ENCODE results near the gene ADD2.

Gene ADD2

GRCh38 chr2:70785137-70785911 lies 17.3 kb upstream of the ADD2 start:
- DNase-seq, result peak; percentile 39

- DNase-seq, result no peak
These were observed 16.3 kb upstream of the ADD2 start for GRCh38 chr2:70784320-70784719.

DNA sequence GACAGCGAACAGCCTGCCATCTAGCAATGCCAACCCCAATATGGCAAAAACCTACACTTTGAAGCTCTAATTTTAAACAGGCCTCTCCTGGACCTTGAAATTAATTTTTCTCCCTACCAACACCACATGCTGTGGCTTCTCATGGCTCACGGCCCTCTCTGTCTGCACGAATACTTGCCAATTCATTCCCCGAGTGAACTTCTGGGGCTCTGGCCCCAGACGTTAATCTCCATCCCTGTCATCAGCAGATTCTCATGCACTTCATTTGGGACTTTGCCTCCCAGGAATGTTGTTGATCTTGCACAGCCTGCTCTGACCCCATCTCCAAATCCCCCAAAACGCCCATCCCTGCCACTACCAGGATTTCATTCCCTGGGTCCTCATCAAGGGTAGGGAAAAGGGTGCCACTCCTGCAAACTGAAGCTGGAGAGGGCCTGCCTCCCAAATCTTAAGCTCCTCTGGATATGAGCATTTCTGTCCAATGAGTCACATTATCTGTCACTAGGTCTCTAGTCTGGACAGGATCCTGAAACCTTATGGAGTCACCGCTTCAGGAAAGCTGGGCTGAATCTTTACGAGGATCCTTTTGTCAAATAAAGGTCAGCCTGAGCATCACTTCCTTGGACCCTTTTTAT lies 12.0 kb upstream of the ADD2 start:
- no peak for DNase-seq

DNA sequence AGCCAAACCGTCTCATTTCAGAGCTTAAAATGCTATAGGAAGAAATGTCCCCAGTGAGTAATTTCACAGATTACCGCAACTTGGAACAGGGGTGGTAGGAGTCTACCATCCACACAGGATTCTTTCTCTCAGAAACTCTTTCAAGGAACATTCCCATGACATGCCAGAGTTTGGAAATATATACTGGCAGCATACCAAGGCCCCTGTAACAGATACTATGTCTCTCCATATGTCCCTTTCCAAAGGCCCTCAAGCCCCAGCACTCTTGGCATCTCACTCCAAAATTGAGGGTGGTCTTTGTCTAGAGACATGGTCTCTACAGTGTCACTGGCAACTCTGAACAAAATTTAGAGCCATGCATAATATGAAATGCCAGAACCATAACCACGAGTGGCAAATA lies 11.5 kb upstream of the ADD2 start:
- DNase-seq, result no peak

DNA sequence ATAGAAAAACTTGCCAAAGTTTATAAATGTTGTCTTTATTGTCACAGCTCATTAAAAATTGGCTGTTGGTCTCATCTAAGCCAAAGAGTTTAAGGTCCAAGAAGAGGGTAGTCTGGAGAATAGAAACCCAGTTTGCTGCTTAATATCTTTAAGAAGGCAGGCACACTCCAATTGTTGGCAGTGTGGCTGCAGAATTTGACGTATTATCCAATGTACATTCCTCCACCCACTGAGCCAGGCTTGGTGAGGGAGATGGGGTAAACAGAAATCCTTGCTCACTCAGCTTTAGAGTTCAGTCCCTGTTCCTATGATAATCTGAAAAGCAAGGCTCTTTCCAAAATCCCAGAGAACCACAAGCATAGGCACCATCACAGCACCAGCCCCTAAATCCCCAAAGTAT lies 10.7 kb upstream of the ADD2 start:
- no peak for DNase-seq

DNA sequence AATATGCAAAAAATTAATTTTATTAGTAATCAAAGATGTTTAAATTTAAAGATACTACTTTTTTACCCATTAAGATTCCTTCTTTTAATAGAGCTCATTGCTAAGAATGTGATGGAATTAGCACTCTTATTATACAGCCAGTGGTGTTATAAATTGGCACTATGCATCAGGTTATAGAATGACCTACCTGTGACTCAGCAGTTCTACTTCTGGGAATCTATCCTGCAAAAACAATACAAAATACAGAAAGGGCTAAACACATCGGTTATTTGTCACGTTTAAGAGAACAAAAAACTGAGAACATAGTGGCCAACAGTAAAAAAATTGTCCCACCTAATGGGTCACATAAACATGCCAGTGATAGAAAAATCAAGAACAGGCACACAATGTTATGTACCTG lies 9.4 kb upstream of the ADD2 start:
- no peak for DNase-seq

DNA sequence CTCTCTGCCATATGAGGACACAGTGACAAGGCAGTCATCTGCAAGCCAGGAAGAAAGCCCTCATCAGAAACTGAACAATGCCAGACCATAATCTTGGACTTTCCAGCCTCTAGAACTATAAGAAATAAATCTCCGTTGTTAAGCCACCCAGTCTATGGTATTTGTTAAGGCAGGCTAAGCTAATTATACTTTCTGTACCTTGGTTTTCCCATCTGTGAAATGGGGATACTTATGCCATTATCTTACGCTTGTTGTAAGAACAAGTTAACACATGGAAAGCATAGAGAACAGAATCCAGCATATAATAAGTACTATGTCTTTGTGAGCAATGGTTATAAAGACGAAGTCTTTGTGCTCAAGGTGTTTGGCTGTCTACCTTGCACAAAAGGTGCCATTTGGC lies 8.3 kb upstream of the ADD2 start:
- DNase-seq, result no peak

- no peak for DNase-seq
These were observed 7.1 kb upstream of the ADD2 start for GRCh38 chr2:70775141-70775540.

DNA sequence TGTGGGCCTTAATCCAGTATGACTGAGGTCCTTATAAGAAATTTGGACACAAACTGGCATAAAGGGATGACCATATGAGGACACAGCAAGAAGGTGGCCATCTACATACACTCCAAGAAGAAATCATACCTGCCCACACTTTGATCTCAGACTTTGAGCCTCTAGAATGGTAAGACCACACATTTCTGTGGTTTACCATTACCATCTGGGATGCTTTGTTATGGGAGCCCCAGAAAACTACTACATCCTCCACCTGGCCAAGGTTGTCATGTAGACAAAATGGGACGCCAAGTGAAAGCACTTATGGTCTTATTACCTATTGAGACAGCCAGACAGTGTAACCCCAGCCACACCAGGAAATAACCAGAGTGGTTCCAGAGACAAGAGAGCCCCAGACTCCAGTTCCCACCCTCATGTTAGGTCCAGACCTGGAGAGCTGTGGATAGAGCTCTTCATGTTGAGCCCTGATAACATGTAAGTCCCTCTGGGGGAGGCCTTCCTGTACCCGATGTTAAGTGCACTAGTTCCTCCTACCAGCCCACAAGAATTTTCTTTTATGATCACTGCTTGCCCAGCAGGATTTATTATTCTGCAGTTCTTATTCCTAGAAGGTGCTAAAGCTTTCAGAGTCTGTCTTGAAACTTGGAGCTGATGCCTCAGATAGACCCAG lies 4.6 kb upstream of the ADD2 start:
- DNase-seq, result no peak

- DNase-seq, result no peak
These were observed 3.4 kb upstream of the ADD2 start for GRCh38 chr2:70771446-70771845.

DNA sequence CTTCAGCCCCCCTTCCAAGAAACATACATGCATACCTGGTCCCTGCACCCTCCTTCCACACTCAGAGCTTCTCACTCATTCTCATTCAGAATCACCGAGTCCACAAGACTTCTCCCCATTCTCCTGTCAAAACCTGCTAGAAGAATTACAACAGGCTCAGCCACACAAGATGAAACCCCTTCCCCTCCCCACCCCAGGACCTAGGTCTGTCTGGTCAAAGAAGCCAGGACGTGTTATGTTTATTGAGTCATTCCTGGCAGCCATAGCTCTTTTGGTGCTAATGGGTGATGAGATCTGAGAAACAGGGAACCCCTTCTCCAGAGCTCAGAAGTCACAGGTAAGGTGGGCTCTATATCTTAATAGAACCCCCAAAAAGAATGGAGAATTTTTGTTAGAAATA lies 1.4 kb upstream of the ADD2 start:
- no peak for DNase-seq

- DNase-seq, result no peak
These were observed 638 bp upstream of the ADD2 start for GRCh38 chr2:70768590-70769085.

DNA sequence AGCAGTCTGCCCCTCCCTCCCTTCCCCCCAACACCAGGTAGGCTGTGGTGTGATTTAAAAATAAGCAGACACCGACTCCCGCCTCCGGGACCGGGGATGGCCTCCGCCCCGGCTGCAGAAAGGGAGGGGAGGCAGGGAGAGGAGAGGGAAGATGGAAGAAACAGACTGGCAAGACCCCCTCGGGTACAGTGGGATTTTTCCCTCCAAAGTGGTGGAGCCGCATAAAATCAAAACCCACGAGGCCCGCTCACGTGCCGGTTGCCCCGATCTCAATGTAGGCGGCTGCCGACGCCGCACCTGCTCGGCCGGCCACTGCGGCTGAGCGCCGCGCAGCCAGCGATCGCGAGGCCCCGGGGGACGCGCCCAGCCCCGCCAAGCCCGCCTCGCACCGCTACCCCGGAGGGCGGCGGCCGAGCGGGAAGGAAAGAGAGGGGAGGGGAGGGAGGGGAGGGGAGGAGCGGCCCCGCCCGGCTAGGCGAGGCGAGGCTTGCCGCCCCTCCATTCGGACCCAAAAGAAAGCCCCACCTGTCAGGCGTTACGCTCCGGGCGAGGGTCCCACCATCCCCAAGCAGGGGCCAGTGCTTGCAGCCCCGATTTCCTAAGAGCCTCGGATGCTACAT lies 811 bp downstream of the ADD2 start:
- DNase-seq, result no peak

DNA sequence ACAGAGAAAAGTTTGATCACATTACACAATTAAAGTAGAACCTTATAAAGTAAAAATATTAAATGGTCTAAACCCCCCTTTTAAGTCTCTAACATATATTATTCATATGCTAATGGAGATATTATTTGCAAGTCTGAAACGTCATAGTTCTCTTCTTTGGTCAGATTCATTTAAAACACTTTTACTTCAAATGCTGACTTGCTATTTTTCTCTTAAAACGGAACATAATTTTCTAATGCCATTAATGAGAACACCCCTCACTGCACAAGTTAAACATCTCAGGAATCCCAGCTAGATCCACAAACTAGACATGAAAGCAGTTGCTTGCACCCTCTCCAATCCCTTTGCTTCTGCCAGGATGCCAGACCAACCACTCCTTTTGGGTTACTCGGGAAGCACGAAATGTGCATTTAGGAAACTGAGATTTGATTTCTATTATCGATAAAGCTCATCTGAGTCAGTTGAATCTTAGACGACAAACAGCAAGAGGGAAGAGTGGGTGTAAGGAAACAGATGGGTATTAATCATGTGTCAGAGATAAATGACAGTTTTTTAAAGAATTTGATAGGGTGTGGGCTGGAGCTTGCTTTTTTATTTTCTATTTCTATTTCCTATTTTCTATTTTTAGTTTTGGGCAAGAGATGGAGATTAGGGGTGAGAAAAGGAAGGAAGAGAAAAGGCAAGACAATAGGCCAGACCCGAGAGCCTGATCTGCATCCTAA lies 1.5 kb downstream of the ADD2 start:
- DNase-seq, result no peak

DNA sequence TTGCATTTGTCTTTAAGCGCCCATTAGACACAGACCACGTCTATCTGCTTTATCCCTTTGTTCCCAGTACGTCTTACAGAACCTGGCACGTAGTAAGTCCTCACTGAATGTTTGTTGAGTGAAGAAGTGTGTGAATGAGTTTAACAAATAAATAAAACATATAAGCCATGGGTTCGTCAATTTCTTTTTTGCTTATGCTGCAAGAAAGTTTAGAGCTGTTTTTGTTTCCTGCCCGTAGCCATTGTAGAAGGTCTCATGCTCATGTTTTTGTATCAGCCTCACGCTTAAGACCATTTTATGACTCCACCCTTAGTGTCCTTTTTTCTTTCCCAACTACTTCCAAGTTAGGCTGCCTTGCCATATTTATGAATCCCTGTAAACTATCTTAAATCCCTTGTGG lies 2.5 kb downstream of the ADD2 start:
- DNase-seq, result no peak

DNA sequence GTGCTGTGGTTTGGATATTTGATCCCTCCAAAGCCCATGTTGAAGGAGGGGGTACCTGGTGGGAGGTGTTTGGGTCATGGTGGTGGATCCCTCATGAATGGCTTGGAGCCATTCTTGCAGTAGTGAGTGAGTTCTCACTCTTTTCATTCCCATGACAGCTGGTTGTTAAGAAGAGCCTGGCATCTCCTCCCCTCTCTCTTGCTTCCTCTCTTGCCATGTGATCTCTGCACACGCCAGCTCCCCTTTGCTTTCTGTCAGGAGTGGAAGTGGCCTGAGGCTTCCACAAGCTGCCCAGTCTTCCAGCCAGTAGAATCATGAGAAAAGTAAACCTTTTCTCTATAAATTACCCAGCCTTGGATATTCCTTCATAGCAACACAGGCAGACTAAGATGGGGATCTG lies 8.6 kb downstream of the ADD2 start:
- DNase-seq, result no peak

DNA sequence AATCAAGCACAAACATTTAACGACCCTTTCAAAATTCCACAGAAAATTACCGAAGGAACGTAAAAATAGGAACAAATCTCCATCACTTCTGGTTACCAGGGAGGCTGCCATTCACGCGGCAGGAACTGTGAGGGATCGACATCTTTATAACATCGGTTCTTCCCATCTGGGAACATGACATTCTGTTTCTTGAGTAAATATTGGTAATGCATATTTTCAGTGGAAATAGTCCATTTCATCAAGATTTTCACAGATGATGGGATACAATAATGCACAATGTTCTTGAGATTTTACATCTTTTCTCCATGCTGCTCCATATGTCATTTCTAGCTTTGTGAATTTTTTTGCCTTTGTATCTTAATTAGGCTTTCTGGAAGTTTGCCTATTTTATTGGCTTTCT lies 10.0 kb downstream of the ADD2 start:
- no peak for DNase-seq

- DNase-seq, result no peak
These were observed 10.6 kb downstream of the ADD2 start for GRCh38 chr2:70757360-70757759.

DNA sequence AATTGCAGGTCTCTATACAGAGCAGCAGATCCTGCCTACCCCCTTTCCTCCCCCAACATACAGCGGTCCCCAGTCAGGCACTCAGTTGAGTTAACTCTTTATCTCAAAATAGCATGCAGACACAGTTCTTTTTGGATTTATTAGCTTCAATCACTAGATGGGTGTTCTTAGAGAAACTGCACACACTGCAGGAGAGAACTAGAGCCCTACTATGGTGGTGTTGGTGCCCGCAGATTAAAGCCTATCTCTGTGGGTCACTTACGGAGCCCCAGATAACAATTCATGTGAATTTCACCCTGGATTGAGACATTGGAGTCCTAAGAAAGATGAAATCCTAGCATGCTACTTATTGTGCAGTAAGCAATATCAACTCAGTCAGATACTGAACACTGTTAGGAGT lies 11.9 kb downstream of the ADD2 start:
- DNase-seq, result no peak

DNA sequence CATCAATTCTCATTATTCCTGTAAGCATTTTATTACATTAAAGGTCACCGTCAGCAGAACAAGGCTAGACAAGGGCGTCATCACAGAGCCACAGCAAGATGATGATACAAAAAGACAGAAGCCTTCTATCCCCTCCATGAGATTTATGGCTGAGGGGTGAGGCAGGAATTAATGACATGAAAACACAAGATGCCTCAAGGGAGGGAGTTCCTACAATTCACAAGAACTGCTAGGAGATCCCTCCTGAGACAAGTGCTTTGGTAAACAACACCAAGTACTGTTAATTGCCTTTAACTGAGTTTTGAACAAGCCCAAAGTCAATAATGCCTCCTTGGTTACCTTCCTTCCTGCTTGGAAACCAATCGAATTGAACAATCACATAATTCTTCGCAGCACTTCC lies 14.1 kb downstream of the ADD2 start:
- no peak for DNase-seq

DNA sequence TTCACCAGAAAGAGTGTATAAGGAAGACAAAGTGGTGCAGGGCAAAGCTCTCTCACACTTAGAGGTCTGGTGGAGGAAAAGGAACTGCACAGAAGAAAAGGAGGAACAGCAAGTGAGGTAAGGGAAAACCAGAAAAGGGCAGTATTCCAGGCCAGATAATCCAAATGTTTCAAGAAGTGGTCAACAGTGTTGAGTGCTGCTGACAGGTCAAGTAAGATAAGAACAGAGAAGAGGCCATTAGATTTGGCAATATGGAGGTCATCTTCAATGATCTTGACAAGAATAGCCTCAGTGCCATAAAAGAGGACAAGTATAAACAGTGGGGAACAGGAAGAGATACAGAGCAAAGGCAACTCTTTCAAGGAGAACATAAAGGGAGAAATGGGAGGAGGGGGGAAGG lies 15.0 kb downstream of the ADD2 start:
- DNase-seq, result no peak

DNA sequence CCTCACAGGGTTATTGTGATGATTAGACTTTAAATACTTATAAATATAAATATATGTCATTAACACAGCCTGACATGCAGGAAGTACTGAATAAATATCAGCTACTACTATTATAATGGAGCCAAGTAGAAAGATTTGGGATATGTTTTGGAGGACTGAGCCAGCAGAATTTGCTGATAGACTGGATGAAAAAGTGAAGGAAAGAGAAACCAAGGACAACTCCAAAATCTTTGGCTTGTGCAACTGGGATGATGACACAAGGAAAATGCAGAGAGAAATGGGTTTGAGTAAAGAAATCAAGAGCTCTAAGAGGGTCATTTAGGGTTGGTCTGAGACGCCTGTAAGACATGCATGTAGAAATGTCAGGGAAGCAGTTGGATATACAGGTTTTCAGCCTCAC lies 15.6 kb downstream of the ADD2 start:
- no peak for DNase-seq

DNA sequence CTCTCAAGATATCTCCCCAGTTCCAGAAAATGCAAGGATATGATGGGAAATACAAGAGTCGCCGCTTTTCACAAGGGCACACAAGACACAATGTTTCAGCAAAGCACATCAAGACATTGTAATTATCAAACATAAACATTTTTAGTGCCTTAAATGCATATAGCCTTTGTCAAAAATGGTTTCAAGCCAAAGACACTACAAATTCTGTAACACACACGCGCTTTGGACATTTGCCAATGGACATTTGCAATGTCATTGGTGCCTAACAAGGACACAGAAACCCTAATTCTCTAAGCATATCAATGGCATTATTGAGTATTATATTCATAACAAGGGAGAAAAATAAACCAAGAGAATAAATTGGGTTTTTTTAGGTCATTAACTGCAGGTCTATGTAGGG lies 16.1 kb downstream of the ADD2 start:
- DNase-seq, result no peak

Measured in CD4-positive, alpha-beta T cell treated with Interleukin-10 for 1 hour (primary cell).